Mesodermal cell (in vitro differentiated cells): ENCODE data around the gene CEACAM20.
"Not testable (repeated sequence)": the region's sequence is repeated elsewhere in the genome, so short reads cannot be mapped to it uniquely, and the experiment has no call there.

Experiments used
- H3K27ac ChIP-seq: 2 replicates; pipeline ENCODE4 v1.7.0; 2013; ENCODE audit warnings: mild to moderate bottlenecking, low read depth, low read length, moderate library complexity; ENCODE audit not compliant: severe bottlenecking
- H3K36me3 ChIP-seq: 2 replicates; pipeline ENCODE4 v1.7.1; 2013; ENCODE audit warnings: mild to moderate bottlenecking, low read length, moderate library complexity; ENCODE audit not compliant: control insufficient read depth, insufficient read depth
- H3K4me1 ChIP-seq: one replicate; pipeline ENCODE4 v1.7.1; 2013; ENCODE audit warnings: mild to moderate bottlenecking, low read length; ENCODE audit not compliant: insufficient read depth, control insufficient read depth, poor library complexity, severe bottlenecking
- H3K4me3 ChIP-seq: 2 replicates; pipeline ENCODE4 v1.7.0; 2013; ENCODE audit warnings: low read length, control low read depth, mild to moderate bottlenecking; ENCODE audit not compliant: insufficient read depth, poor library complexity, severe bottlenecking; ENCODE audit errors: extremely low read depth
- H3K9me3 ChIP-seq: 2 replicates; pipeline ENCODE4 v1.7.1; 2013; ENCODE audit warnings: mild to moderate bottlenecking, low read length, moderate library complexity; ENCODE audit not compliant: control insufficient read depth
- WGBS, 2 experiments: methylation state at CpG; one replicate each; pipeline ENCODE4 v1.1.5; 2013; ENCODE audit warnings: missing lambda C conversion rate in 2 of 2; ENCODE audit not compliant: insufficient coverage in 2 of 2; 5-methylcytosine and 5-hydroxymethylcytosine counted together

CEACAM20 gene

DNA sequence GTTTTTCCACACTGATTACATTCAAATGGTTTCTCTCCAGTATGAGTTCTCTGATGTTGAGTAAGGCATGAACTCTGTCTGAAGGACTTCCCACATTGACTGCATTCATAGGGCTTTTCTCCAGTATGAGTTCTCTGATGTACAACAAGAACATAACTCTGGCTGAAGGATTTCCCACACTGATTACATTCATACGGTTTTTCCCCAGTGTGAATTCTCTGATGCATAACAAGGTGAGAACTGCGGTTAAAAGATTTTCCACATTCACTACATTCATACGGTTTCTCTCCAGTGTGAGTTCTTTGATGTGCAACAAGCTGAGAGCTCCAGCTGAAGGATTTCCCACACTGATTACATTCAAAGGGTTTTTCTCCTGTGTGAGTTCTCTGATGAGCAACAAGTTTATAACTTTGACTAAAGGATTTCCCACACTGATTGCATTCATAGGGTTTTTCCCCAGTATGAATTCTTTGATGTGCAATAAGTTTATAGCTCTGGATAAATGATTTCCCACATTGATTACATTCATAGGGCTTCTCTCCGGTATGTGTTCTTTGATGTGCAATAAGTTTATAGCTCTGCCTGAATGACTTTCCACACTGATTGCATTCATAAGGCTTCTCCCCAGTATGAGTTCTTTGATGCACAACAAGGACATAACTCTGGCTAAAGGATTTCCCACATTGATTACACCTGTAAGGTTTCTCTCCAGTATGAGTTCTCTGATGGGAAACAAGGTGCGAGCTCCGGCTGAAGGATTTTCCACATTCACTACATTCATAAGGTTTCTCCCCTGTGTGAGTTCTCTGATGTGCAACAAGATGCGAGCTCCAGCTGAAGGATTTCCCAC is 52.7 kb downstream of the CEACAM20 start:
- Histone ChIP-seq H3K36me3 (peaks cover 72% of the 10 kb centered on the region), H3K4me3 (no peak overlapping the region), H3K9me3 (peaks cover 93% of the 10 kb centered on the region), H3K4me1 (no peaks in the 10 kb centered on the region), H3K27ac (no peak overlapping the region)
- WGBS, 2 experiments: 86% methylated on average over 5 of the region's 7 CpGs; no CpG with 5 or more reads in 1 of the 2 experiments

GRCh38 chr19:44468730-44469129 is 60.7 kb downstream of the CEACAM20 start:
- not testable (repeated sequence) for H3K36me3 ChIP-seq, H3K27ac ChIP-seq, H3K4me3 ChIP-seq, H3K4me1 ChIP-seq
- H3K9me3 ChIP-seq: peaks cover 51% of the 10 kb centered on the region
- 67 to 69% methylated on average over 3 to 4 of the region's 5 CpGs for WGBS, 2 experiments

DNA sequence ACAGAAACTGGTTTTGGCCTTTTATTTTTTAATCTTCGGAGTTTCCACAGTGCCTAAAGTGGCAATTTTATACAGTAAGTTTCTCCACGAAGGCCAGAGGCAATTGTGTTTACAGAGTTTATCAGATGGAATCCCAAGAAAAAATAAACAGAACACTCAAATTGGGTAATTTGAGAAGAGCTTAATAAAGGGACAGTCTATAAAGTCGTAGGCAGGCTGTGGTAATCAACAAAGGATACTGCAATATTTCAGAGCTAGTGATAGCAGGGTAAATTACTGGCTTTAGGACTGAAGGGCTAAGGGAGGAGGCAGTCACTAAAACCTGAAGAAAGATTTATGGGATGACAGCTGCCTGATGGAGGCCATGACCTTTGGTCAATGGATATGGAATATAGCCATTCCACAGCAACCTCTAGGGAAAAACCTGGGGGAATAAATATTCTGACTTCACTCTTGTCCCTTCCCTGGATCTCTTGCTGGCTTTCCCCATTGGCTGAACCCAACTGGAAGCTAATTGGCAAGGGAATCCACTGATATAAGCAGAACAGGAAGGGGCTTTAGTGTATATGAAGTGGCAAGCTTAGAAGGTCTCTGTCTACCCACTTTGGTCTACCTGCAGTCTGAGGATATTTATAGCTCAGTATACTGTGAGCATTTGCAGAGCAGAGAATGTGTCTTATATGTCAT is 66.7 kb downstream of the CEACAM20 start:
- H3K9me3 ChIP-seq: peaks cover 24% of the 10 kb centered on the region
- H3K4me1 ChIP-seq, H3K27ac ChIP-seq, H3K4me3 ChIP-seq, H3K36me3 ChIP-seq: not testable (repeated sequence)
- 19 to 33% methylated on average over 2 to 3 of the region's 3 CpGs for WGBS, 2 experiments
